Endothelial cell of umbilical vein (primary cell): Measurements from ENCODE around the gene FBXL19. TPM values are rescaled to one million over a fixed set of nuclear protein-coding genes. Genes with fewer than 3 reads are reported as not detected.

ENCODE experiments used
- BruUV-seq: library from RNA; stranded (reverse); fragments of 400-500 nt; replicated peaks from 2 replicates; lab custom pipeline; 2021; lab: Mats Ljungman, UMichigan
- CTCF ChIA-PET: fragments of 300-600, 350-600 bp; sonication (Branson Sonifier 250); formaldehyde crosslinking; loops from one replicate; lab custom pipeline; 2021; ENCODE audit warnings: antibody characterized with exemption, inconsistent platforms; lab: Charles Lee
- POLR2A ChIA-PET: fragments of 300-600, 350-600 bp; sonication (Branson Sonifier 250); formaldehyde crosslinking; loops from one replicate; lab custom pipeline; 2021; ENCODE audit warnings: antibody characterized with exemption, inconsistent platforms; lab: Charles Lee
- DNase-seq: peaks from one replicate; pipeline ENCODE4 v3.0.0-alpha.2; 2011; ENCODE audit warnings: low read depth, low spot score
- FAIRE-seq: peaks from 2 replicates; lab custom pipeline; 2011; peaks lifted over from hg19 to GRCh38; lab: Jason Lieb, UNC
- H2AFZ ChIP-seq: 2 replicates; pipeline ENCODE4 v1.6.0; 2012; ENCODE audit warnings: low read depth, low read length, control low read depth, inconsistent platforms
- H3K27ac ChIP-seq: 2 replicates; pipeline ENCODE4 v1.5.1; 2011; ENCODE audit warnings: low read depth, mild to moderate bottlenecking, control low read depth, low read length, moderate library complexity; ENCODE audit not compliant: insufficient read depth
- H3K27me3 ChIP-seq, 2 experiments: 2 replicates each; pipeline versions ENCODE4 v1.6.0 to v1.6.1; 2011; ENCODE audit warnings: low read length in 2 of 2, mixed read lengths in 1 of 2; ENCODE audit not compliant: control insufficient read depth in 2 of 2, insufficient read depth in 2 of 2
- H3K36me3 ChIP-seq, 2 experiments: 2 replicates in 1 of 2; 3 replicates in 1 of 2; pipeline ENCODE4 v1.5.1; 2011; ENCODE audit warnings: low read length in 2 of 2, mild to moderate bottlenecking in 1 of 2, moderate library complexity in 1 of 2; ENCODE audit not compliant: control insufficient read depth in 2 of 2, insufficient read depth in 2 of 2; ENCODE audit errors: extremely low read depth in 1 of 2
- H3K4me1 ChIP-seq: 3 replicates; pipeline ENCODE4 v1.5.1; 2011; ENCODE audit warnings: mild to moderate bottlenecking, low read length; ENCODE audit not compliant: control insufficient read depth, insufficient read depth; ENCODE audit errors: extremely low read depth
- H3K4me2 ChIP-seq: 2 replicates; pipeline ENCODE4 v1.6.1; 2011; ENCODE audit warnings: low read length, control low read depth, mixed read lengths; ENCODE audit not compliant: insufficient read depth
- H3K4me3 ChIP-seq, 3 experiments: fragments of 200-600 bp in 1 of 3; sonication (generic), shearing (Covaris generic) in 1 of 3; replicated peaks in 1 of 3; 2 replicates each; pipeline ENCODE4 v1.5.1; 2011 to 2016; ENCODE audit warnings: control low read depth in 3 of 3, low read length in 3 of 3, mild to moderate bottlenecking in 2 of 3, inconsistent platforms in 1 of 3, low read depth in 1 of 3, moderate library complexity in 1 of 3; ENCODE audit not compliant: insufficient read depth in 1 of 3
- H3K79me2 ChIP-seq: 2 replicates; pipeline ENCODE4 v1.6.0; 2012; ENCODE audit warnings: low read length, inconsistent platforms; ENCODE audit not compliant: control insufficient read depth, insufficient read depth
- H3K9ac ChIP-seq: replicated peaks from 2 replicates; pipeline ENCODE3; 2011; ENCODE audit warnings: low read length, control low read depth; ENCODE audit not compliant: insufficient read depth; ENCODE audit errors: extremely low read depth
- H3K9me1 ChIP-seq: replicated peaks from 3 replicates; pipeline ENCODE4 v1.6.0; 2011; ENCODE audit warnings: mild to moderate bottlenecking, low read length; ENCODE audit not compliant: control insufficient read depth, insufficient read depth; ENCODE audit errors: extremely low read depth
- H3K9me3 ChIP-seq: replicated peaks from 2 replicates; pipeline ENCODE4 v1.5.1; 2012; ENCODE audit warnings: low read length, inconsistent platforms; ENCODE audit not compliant: control insufficient read depth, insufficient read depth
- H4K20me1 ChIP-seq: replicated peaks from 2 replicates; pipeline ENCODE3; 2011; ENCODE audit warnings: mild to moderate bottlenecking, low read length; ENCODE audit not compliant: control insufficient read depth, insufficient read depth; ENCODE audit errors: extremely low read depth
- CTCF ChIP-seq, 2 donors: IDR thresholded peaks; 1 replicate in 1 of 2; 2 replicates in 1 of 2; pipeline ENCODE4 v1.5.1; 2011; ENCODE audit warnings: low read length in 2 of 2, mild to moderate bottlenecking in 2 of 2, moderate library complexity in 2 of 2, control low read depth in 1 of 2, inconsistent platforms in 1 of 2, low read depth in 1 of 2; ENCODE audit not compliant: insufficient read depth in 1 of 2; ENCODE audit errors: extremely low read depth in 1 of 2
- EZH2 ChIP-seq: IDR thresholded peaks from 2 replicates; pipeline ENCODE4 v1.6.1; 2012; ENCODE audit warnings: borderline replicate concordance, low read depth, mild to moderate bottlenecking, moderate library complexity, low read length, inconsistent platforms; ENCODE audit not compliant: severe bottlenecking
- GATA2 ChIP-seq: IDR thresholded peaks from 2 replicates; pipeline ENCODE4 v1.7.0; 2011; ENCODE audit warnings: low read depth, mild to moderate bottlenecking, moderate library complexity, mixed read lengths, low read length; ENCODE audit not compliant: insufficient read length, insufficient read depth
- JUN ChIP-seq: IDR thresholded peaks from 2 replicates; pipeline ENCODE4 v1.6.1; 2011; ENCODE audit warnings: borderline replicate concordance, low read depth; ENCODE audit not compliant: insufficient read length, insufficient read depth
- MAX ChIP-seq: IDR thresholded peaks from 2 replicates; pipeline ENCODE4 v1.6.1; 2011; ENCODE audit not compliant: insufficient read depth, insufficient read length
- POLR2A ChIP-seq: IDR thresholded peaks from 2 replicates; pipeline ENCODE4 v1.6.1; 2012; ENCODE audit warnings: low read depth, mild to moderate bottlenecking, control low read depth, low read length
- POLR2AphosphoS5 ChIP-seq: IDR thresholded peaks from 2 replicates; pipeline ENCODE4 v1.6.1; 2012; ENCODE audit warnings: low read depth, mild to moderate bottlenecking, control low read depth, low read length, moderate library complexity; ENCODE audit not compliant: insufficient read depth
- dilution Hi-C: fragments of 300-500 bp; cut with MboI; formaldehyde crosslinking; loops from one replicate; pipeline ENCODE4 v1.15.0; 2019; ENCODE audit warnings: low sequenced_read_pairs; ENCODE audit not compliant: extremely low pct_ligation_motif_present
- intact Hi-C: fragments of 100-400 bp; cut with micrococcal nuclease; formaldehyde crosslinking; loops from one replicate; pipeline ENCODE4 v1.10.0; 2022
- polyA plus RNA-seq, 4 experiments: library from polyadenylated mRNA; depleted of rRNA in 3 of 4; stranded (reverse) in 3 of 4; unstranded in 1 of 4; fragments of >200 nt; gene quantifications; 2 replicates each; pipeline versions ENCODE4 v1.2.1 to v1.2.3, GENCODE V29; 2011 to 2012; ENCODE audit warnings: missing spikeins in 1 of 4
- total RNA-seq: library from RNA; stranded (reverse); gene quantifications from 2 replicates; pipeline ENCODE4 v1.2.3, GENCODE V29; 2021

The FBXL19 gene
- total and polyA plus RNA-seq, 2 donors (not counting 3 experiments of a cell fraction or from before 2014, with no cell fraction given), result 22.1 to 38.0 TPM

GRCh38 chr16:30903002-30903401 lies 20.4 kb upstream of the FBXL19 start:
- ChIA-PET CTCF (interaction anchor here (1.4 to 3.5 kb wide), 8 partner anchors 12 to 98 kb away, joined by 4 to 128 read pairs (median 8); no protein-coding TSS in a partner anchor), POLR2A (no interaction called here)
- no peaks in the 10 kb centered on the region for H3K9me3 ChIP-seq
- H3K9me1 ChIP-seq, result no peaks in the 10 kb centered on the region
- intact Hi-C loops, result loop anchor here (1.0 kb wide), 2 partner anchors 19 to 28 kb away; no protein-coding TSS in a partner anchor
- TF ChIP-seq POLR2A (no peak), MAX (no peak)
- H3K79me2 ChIP-seq, result no peaks in the 10 kb centered on the region
- H2AFZ ChIP-seq, result no peak overlapping the region
- H3K4me1 ChIP-seq, result peaks cover 24% of the 10 kb centered on the region
- H3K9ac ChIP-seq, result no peak overlapping the region
- dilution Hi-C loops, result no loop called here
- DNase-seq (no peak), FAIRE-seq (no peak)
- peak overlapping the region; percentile 83 for H3K27ac ChIP-seq
- no peak overlapping the region for H3K4me2 ChIP-seq
- H4K20me1 ChIP-seq, result no peaks in the 10 kb centered on the region
- H3K36me3 ChIP-seq, result no peaks in the 10 kb centered on the region
- no peaks in the 10 kb centered on the region for H3K27me3 ChIP-seq
- no peak overlapping the region for H3K4me3 ChIP-seq
- no TSS peak for BruUV-seq

DNA sequence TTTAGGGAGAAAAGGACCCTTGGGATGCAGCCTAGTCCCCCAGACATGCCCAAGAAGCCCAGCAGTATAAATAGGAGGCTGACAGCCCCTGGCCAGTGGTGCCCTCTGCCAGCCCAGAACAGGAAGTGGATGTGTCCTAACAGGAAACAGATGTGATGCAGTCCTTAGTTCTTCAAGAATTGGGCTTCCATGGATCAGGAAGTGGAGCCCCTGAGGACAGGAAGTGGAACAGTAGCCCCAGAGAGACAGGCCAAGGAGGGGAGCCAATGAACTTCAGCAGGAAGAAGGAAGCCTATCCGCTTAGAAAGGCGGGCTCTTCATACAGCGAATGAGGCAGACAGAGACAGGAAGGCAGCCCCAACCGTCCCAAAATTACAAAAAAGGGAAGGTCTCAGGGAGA lies 19.8 kb upstream of the FBXL19 start:
- TF ChIP-seq POLR2AphosphoS5 (peak; percentile 48), MAX (no peak), CTCF (IDR thresholded peaks at IDR 0.05; ENCODE audit: extremely low read depth in 1 of 2, insufficient read depth in 1 of 2, low read depth in 1 of 2, low read length in 2 of 2) (no peak), POLR2A (no peak), JUN (no peak), EZH2 (no peak), GATA2 (no peak)
- Histone ChIP-seq H3K9ac (no peak overlapping the region), H3K27ac (peak overlapping the region; percentile 83), H3K9me1 (no peaks in the 10 kb centered on the region), H2AFZ (peak overlapping the region; percentile 42), H4K20me1 (no peaks in the 10 kb centered on the region), H3K36me3 (no peaks in the 10 kb centered on the region), H3K27me3 (no peaks in the 10 kb centered on the region), H3K79me2 (no peaks in the 10 kb centered on the region), H3K4me3 (no peak overlapping the region), H3K4me1 (peaks cover 24% of the 10 kb centered on the region), H3K4me2 (no peak overlapping the region), H3K9me3 (no peaks in the 10 kb centered on the region)
- dilution Hi-C loops (no loop called here), intact Hi-C loops (loop anchor here (1.0 kb wide), 2 partner anchors 19 to 28 kb away; no protein-coding TSS in a partner anchor)
- POLR2A ChIA-PET, result no interaction called here
- no TSS peak for BruUV-seq
- CTCF ChIA-PET, result interaction anchor here (3.5 kb wide), 1 partner anchor 58 kb away, joined by 128 read pairs; no protein-coding TSS in a partner anchor
- peak; percentile 63 for DNase-seq
- FAIRE-seq, result peak; percentile 97
